Left kidney (tissue), 2 donors: ENCODE data around the gene MAD1L1. TPM values are rescaled to one million over a fixed set of nuclear protein-coding genes. Genes with fewer than 3 reads are reported as not detected.
A peak's percentile ranks its signal among the peaks of the same experiment; 100 is the strongest.
"Not testable (repeated sequence)": the region's sequence is repeated elsewhere in the genome, so short reads cannot be mapped to it uniquely, and the experiment has no call there.

Experiments used
- DNase-seq: peaks from one replicate; pipeline ENCODE4 v3.0.0-alpha.2; 2013
- polyA plus RNA-seq: library from polyadenylated mRNA; unstranded; fragments of 120-200 nt; gene quantifications from one replicate; pipeline ENCODE4 v1.2.1, GENCODE V29; 2013; ENCODE audit not compliant: insufficient read length

The MAD1L1 gene
- polyA plus RNA-seq, 1 donor = 21.8 TPM

- no peak for DNase-seq
Measured at GRCh38 chr7:2173189-2173827, 59.4 kb downstream of the MAD1L1 start.

- peak; percentile 68 for DNase-seq
Measured at GRCh38 chr7:2172311-2173188, 60.2 kb downstream of the MAD1L1 start.

GRCh38 chr7:2171855-2172254 is 60.9 kb downstream of the MAD1L1 start:
- DNase-seq = no peak

GRCh38 chr7:2170576-2171521 is 61.9 kb downstream of the MAD1L1 start:
- no peak for DNase-seq

- DNase-seq = no peak
Measured at GRCh38 chr7:2169923-2170575, 62.7 kb downstream of the MAD1L1 start.

GRCh38 chr7:2168615-2169311 is 64.0 kb downstream of the MAD1L1 start:
- peak; percentile 80 for DNase-seq

GRCh38 chr7:2166625-2167280 is 66.0 kb downstream of the MAD1L1 start:
- no peak for DNase-seq

- DNase-seq = no peak
Measured at GRCh38 chr7:2165610-2166594, 66.8 kb downstream of the MAD1L1 start.

- DNase-seq = no peak
Measured at GRCh38 chr7:2165239-2165609, 67.5 kb downstream of the MAD1L1 start.

GRCh38 chr7:2164646-2165045 is 68.1 kb downstream of the MAD1L1 start:
- DNase-seq = no peak

- no peak for DNase-seq
Measured at GRCh38 chr7:2163600-2164555, 68.9 kb downstream of the MAD1L1 start.

- no peak for DNase-seq
Measured at GRCh38 chr7:2162959-2163358, 69.8 kb downstream of the MAD1L1 start.

- DNase-seq = not testable (repeated sequence)
Measured at GRCh38 chr7:2162004-2162902, 70.5 kb downstream of the MAD1L1 start.

GRCh38 chr7:2159176-2159520 is 73.6 kb downstream of the MAD1L1 start:
- DNase-seq = no peak

- no peak for DNase-seq
Measured at GRCh38 chr7:2158331-2159175, 74.2 kb downstream of the MAD1L1 start.
